Ishikawa (cell line): ENCODE results near the gene NT5E.

Experiments used
- CEBPB ChIP-seq: IDR thresholded peaks from 2 replicates; pipeline ENCODE4 v1.6.1; 2012
- EP300 ChIP-seq: IDR thresholded peaks from 2 replicates; pipeline ENCODE4 v1.6.1; 2012; ENCODE audit warnings: borderline replicate concordance
- FOXM1 ChIP-seq: IDR thresholded peaks from 2 replicates; pipeline ENCODE4 v1.6.1; 2012; ENCODE audit warnings: low read depth, borderline replicate concordance
- MAX ChIP-seq: IDR thresholded peaks from 2 replicates; pipeline ENCODE4 v1.6.1; 2012
- RAD21 ChIP-seq: IDR thresholded peaks from 2 replicates; pipeline ENCODE4 v1.6.1; 2012; ENCODE audit warnings: low read depth
- REST ChIP-seq: IDR thresholded peaks from 2 replicates; pipeline ENCODE4 v1.6.1; 2012; ENCODE audit warnings: low read depth, mild to moderate bottlenecking
- TAF1 ChIP-seq: IDR thresholded peaks from 2 replicates; pipeline ENCODE4 v1.6.1; 2012; ENCODE audit warnings: low read depth, mild to moderate bottlenecking
- TEAD4 ChIP-seq: IDR thresholded peaks from 2 replicates; pipeline ENCODE4 v1.6.1; 2012

- TF ChIP-seq TAF1, result no peak
- TF ChIP-seq RAD21, result no peak
- no peak for TF ChIP-seq CEBPB
- TF ChIP-seq REST, result no peak
- no peak for TF ChIP-seq TEAD4
- TF ChIP-seq EP300, result no peak
- TF ChIP-seq MAX, result no peak
- no peak for TF ChIP-seq FOXM1
Observed at GRCh38 chr6:85472744-85473143, 22.9 kb downstream of the NT5E start.
